ENCODE results near the gene KIRREL1.

DNA sequence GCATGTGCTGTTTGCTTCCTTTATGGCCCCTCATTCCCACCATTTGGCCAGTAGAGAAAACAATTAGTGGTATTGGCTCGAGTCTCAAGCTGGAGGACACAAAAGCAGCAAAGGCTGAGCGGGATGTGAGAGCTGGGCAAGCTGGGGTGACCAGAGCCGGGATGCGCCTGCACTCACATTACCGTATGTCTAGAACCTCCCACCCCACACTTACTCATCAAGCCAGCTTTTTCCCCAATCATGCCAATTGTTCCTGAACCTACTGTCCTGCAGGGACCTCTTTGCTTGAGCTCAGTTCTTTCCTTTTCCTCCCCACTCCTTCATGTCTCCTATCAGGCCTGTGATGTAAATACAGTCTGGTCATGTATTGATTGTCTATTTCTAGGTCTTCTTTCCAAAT lies 45.9 kb downstream of the KIRREL1 start:
- no peak for TF ChIP-seq EZH2 (IDR thresholded peaks at IDR 0.05; ENCODE audit: borderline replicate concordance, low read length)
- TF ChIP-seq, protein P1, sequence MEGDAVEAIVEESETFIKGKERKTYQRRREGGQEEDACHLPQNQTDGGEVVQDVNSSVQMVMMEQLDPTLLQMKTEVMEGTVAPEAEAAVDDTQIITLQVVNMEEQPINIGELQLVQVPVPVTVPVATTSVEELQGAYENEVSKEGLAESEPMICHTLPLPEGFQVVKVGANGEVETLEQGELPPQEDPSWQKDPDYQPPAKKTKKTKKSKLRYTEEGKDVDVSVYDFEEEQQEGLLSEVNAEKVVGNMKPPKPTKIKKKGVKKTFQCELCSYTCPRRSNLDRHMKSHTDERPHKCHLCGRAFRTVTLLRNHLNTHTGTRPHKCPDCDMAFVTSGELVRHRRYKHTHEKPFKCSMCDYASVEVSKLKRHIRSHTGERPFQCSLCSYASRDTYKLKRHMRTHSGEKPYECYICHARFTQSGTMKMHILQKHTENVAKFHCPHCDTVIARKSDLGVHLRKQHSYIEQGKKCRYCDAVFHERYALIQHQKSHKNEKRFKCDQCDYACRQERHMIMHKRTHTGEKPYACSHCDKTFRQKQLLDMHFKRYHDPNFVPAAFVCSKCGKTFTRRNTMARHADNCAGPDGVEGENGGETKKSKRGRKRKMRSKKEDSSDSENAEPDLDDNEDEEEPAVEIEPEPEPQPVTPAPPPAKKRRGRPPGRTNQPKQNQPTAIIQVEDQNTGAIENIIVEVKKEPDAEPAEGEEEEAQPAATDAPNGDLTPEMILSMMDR (conservative IDR thresholded peaks at IDR 0.05 in 1 of 2, IDR thresholded peaks at IDR 0.05 in 1 of 2; ENCODE audit: extremely low read depth in 1 of 2, insufficient read depth in 1 of 2, low read depth in 1 of 2, low read length in 2 of 2): no peak

Data from mammary epithelial cell (primary cell).